Adrenal gland (tissue), 5 donors: ENCODE measurements around the gene DNASE2.

Source experiments
- POLR2A ChIP-seq, 2 donors: fragments of 450-650 bp; IDR thresholded peaks; one replicate each; pipeline ENCODE4 v1.6.1; 2017; ENCODE audit warnings: antibody characterized with exemption in 2 of 2, mild to moderate bottlenecking in 2 of 2, moderate library complexity in 1 of 2
- TF ChIP-seq, protein P1 (sequence below), 6 experiments: fragments of 450-650 bp in 4 of 6; fragments of 200-600 bp in 2 of 6; sonication (generic) in 1 of 6; IDR thresholded peaks; 1 replicate in 5 of 6; 2 replicates in 1 of 6; pipeline versions ENCODE4 v1.5.1 to v1.8.0; 2016 to 2021; ENCODE audit warnings: antibody characterized with exemption in 6 of 6, mild to moderate bottlenecking in 2 of 6, moderate library complexity in 1 of 6
- donor health status: DM: no; HTN: no; CAD: no.

DNA sequence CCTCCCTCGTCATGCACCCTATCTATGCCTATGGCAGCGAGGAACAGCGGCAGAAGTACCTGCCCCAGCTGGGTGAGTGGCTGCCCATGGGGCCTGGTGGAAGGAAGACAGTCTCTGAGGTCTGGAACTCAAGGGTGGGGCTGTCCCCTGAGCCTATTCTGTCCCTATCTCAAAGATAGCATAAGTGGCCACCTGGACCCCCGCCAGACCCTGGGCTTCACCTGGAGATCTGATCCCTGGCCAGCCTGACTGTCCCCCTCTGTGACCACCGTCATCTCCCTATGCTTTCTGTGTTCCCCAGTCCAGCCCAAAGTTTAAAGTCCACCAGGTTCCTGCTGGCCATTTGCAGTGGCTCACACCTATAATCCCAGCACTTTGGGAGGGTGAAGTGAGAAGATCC lies 12.3 kb upstream of the DNASE2 start:
- TF ChIP-seq, protein P1, sequence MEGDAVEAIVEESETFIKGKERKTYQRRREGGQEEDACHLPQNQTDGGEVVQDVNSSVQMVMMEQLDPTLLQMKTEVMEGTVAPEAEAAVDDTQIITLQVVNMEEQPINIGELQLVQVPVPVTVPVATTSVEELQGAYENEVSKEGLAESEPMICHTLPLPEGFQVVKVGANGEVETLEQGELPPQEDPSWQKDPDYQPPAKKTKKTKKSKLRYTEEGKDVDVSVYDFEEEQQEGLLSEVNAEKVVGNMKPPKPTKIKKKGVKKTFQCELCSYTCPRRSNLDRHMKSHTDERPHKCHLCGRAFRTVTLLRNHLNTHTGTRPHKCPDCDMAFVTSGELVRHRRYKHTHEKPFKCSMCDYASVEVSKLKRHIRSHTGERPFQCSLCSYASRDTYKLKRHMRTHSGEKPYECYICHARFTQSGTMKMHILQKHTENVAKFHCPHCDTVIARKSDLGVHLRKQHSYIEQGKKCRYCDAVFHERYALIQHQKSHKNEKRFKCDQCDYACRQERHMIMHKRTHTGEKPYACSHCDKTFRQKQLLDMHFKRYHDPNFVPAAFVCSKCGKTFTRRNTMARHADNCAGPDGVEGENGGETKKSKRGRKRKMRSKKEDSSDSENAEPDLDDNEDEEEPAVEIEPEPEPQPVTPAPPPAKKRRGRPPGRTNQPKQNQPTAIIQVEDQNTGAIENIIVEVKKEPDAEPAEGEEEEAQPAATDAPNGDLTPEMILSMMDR (IDR thresholded peaks at IDR 0.05), result no peak
- no peak for TF ChIP-seq POLR2A (IDR thresholded peaks at IDR 0.05)
